Left lung (tissue), 10 donors: Measurements from ENCODE around the gene AGAP1. TPM values are rescaled to one million over a fixed set of nuclear protein-coding genes. Genes with fewer than 3 reads are reported as not detected.

Experiments used
- ATAC-seq: fragments of 200-7000 bp; cut with Tn5 transposase; one replicate; pipeline ENCODE4 v1.9.1; 2020; ENCODE audit warnings: moderate library complexity
- DNase-seq, 4 donors: peaks; one replicate each; pipeline ENCODE4 v3.0.0-alpha.2; 2013 to 2020
- H3K27ac ChIP-seq, 2 donors: fragments of 200-600 bp; sonication (generic) in 1 of 2; one replicate each; pipeline versions ENCODE4 v1.5.0 to v1.8.0; 2020 to 2021
- H3K27me3 ChIP-seq, 2 donors: fragments of 200-600 bp; sonication (generic) in 1 of 2; one replicate each; pipeline versions ENCODE4 v1.5.0 to v1.8.0; 2020 to 2021
- H3K36me3 ChIP-seq, 2 donors: fragments of 200-600 bp; sonication (generic) in 1 of 2; one replicate each; pipeline versions ENCODE4 v1.5.0 to v1.8.0; 2020 to 2021
- H3K4me1 ChIP-seq, 2 donors: fragments of 200-600 bp; one replicate each; pipeline ENCODE4 v1.8.0; 2021
- H3K4me3 ChIP-seq, 2 donors: fragments of 200-600 bp; sonication (generic) in 1 of 2; one replicate each; pipeline versions ENCODE4 v1.5.0 to v1.8.0; 2020 to 2021; ENCODE audit warnings: mild to moderate bottlenecking in 1 of 2
- H3K9me3 ChIP-seq, 2 donors: fragments of 200-600 bp; sonication (generic) in 1 of 2; one replicate each; pipeline versions ENCODE4 v1.5.0 to v1.8.0; 2020 to 2021
- CTCF ChIP-seq, 2 donors: fragments of 200-600 bp; sonication (generic) in 1 of 2; IDR thresholded peaks; one replicate each; pipeline versions ENCODE4 v1.5.0 to v1.8.0; 2021; ENCODE audit warnings: antibody characterized with exemption in 2 of 2
- intact Hi-C, 2 donors: fragments of 100-400 bp; cut with DNase I; formaldehyde crosslinking; loops; one replicate each; pipeline versions ENCODE4 v1.11.2 to v1.14.2; 2022
- polyA plus RNA-seq, 6 donors: library from polyadenylated mRNA; unstranded; fragments of 120-200 nt; gene quantifications; one replicate each; pipeline ENCODE4 v1.2.1, GENCODE V29; 2013; ENCODE audit not compliant: insufficient read length in 6 of 6
- total RNA-seq, 2 donors: library from RNA; stranded (reverse); fragmentation: NEBNext Ultra II Directional; extraction: Animal tissue kit (Norgen Biotek cat#: 25700); gene quantifications; one replicate each; pipeline ENCODE4 v1.2.1, GENCODE V29; 2021
- donor health status: DM: no; HTN: yes; CAD: no.
- donor health status: DM: no; HTN: no; CAD: no.

The AGAP1 gene
- total and polyA plus RNA-seq, 8 donors: 13.1 to 25.4 (median 22.4) TPM

DNA sequence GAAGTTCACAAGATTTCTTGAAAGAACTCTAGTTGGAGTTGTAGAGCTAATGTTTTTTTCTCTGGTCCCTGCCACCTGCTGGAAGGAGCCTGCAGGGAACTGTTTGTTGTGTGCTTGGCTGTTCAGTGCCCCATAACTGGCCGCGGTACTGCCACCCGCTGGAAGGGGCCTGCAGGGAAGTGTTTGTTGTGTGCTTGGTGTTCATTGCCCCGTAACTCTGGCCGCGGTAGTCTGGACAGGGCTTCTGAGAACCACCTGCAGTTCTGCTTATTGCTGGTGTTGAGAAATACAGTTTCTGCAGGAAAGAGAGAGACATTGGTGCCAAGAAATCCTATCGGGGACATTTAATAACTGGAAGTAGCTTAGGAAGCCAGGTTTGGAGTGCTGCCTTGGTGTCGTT lies 58.1 kb downstream of the AGAP1 start:
- intact Hi-C loops: no loop called here
- Histone ChIP-seq H3K27ac (no peak overlapping the region), H3K9me3 (no peaks in the 10 kb centered on the region), H3K27me3 (no peaks in the 10 kb centered on the region), H3K4me3 (no peak overlapping the region), H3K4me1 (peaks cover 0 to 24% of the 10 kb centered on the region in 2 donors), H3K36me3 (no peaks in the 10 kb centered on the region)
- TF ChIP-seq CTCF (IDR thresholded peaks at IDR 0.05): no peak
- DNase-seq (peak in 1 of 4 donors; percentile 46), ATAC-seq (peak; percentile 81)

- Histone ChIP-seq H3K4me3 (no peak overlapping the region), H3K36me3 (no peaks in the 10 kb centered on the region), H3K27ac (no peak overlapping the region), H3K4me1 (peaks cover 0 to 24% of the 10 kb centered on the region in 2 donors), H3K27me3 (no peaks in the 10 kb centered on the region), H3K9me3 (no peaks in the 10 kb centered on the region)
- DNase-seq (no peak), ATAC-seq (no peak)
- TF ChIP-seq CTCF (IDR thresholded peaks at IDR 0.05): no peak
- intact Hi-C loops: no loop called here
Observed at GRCh38 chr2:235552671-235553070, 58.8 kb downstream of the AGAP1 start.

DNA sequence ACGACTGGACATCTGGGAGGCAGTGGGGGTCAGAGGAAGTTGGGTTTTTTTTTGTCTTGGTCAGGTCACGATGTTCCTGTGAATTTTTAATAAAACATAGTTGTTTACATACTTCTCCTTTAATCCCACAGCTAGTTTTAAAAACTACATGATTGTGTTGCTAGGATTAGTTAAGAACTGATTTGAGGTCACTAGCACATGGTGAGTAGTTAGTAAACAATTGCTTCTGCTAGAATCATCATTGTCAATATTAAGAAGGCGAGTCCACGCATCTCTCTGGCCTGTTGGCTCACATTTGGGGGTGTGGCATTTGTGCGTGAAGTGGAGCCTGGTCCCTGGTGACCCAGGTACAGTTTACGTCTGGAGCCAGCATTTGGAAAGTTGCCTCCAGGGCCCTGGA lies 59.4 kb downstream of the AGAP1 start:
- no peak for DNase-seq
- no peak for TF ChIP-seq CTCF (IDR thresholded peaks at IDR 0.05)
- intact Hi-C loops: no loop called here
- ATAC-seq: no peak
- Histone ChIP-seq H3K27me3 (no peaks in the 10 kb centered on the region), H3K27ac (no peak overlapping the region), H3K36me3 (no peaks in the 10 kb centered on the region), H3K4me1 (peaks cover 0 to 24% of the 10 kb centered on the region in 2 donors), H3K9me3 (no peaks in the 10 kb centered on the region), H3K4me3 (no peak overlapping the region)

DNA sequence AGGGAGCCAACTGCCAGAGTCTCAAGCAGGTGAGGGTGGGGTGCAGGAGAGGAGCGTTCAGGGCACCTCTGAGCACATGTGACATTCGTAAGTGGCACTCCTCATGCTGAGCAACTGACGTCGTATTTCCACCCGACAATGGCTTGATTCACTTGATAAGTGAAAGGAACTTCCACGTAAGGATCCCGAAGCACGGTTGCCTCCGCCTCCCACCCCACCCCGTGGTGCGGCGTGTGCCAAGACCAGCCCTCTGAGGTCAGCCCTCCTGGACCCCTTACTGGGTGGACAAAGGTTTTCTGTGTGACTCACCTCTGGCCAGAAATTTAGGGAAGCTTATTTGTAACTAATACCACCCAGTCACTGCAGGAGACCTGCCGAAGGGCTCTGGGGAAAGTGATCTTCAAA lies 59.9 kb downstream of the AGAP1 start:
- no peak overlapping the region for H3K27ac ChIP-seq
- no peak for TF ChIP-seq CTCF (IDR thresholded peaks at IDR 0.05)
- peak; percentile 80 for ATAC-seq
- H3K9me3 ChIP-seq: no peaks in the 10 kb centered on the region
- DNase-seq: peak in 2 of 4 donors; percentile 54 to 66
- intact Hi-C loops: no loop called here
- peaks cover 0 to 24% of the 10 kb centered on the region in 2 donors for H3K4me1 ChIP-seq
- H3K4me3 ChIP-seq: no peak overlapping the region
- H3K36me3 ChIP-seq: no peaks in the 10 kb centered on the region
- no peaks in the 10 kb centered on the region for H3K27me3 ChIP-seq

DNA sequence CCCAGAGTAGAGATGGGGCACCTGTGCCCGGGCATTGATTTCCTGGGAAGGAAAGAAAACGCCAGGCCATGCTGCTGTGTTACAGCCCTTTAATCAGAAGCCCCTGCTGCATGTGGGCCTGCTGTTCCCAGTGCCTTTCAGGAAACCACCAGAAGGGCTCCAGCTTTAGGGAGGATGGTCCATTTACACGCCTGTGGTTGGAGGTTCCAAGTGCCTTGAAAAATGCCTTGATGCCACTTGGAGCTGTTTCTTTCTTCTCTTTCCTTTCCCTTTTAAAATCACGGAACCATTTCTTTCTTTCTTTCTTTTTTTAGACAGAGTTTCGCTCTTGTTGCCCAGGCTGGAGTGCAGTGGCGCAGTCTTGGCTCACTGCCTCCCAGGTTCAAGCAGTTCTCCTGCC lies 60.5 kb downstream of the AGAP1 start:
- ATAC-seq: no peak

More for the DNA sequence above, 60.5 kb downstream of the AGAP1 start:
- H3K27me3 ChIP-seq: no peaks in the 10 kb centered on the region
- no peak for TF ChIP-seq CTCF (IDR thresholded peaks at IDR 0.05)
- no peak overlapping the region for H3K27ac ChIP-seq
- DNase-seq: peak in 1 of 4 donors; percentile 25
- no peaks in the 10 kb centered on the region for H3K36me3 ChIP-seq
- intact Hi-C loops: no loop called here
- H3K4me3 ChIP-seq: no peak overlapping the region
- H3K9me3 ChIP-seq: no peaks in the 10 kb centered on the region
- peaks cover 0 to 24% of the 10 kb centered on the region in 2 donors for H3K4me1 ChIP-seq
